Smooth muscle cell (in vitro differentiated cells): ENCODE measurements around the gene FCSK. TPM values are rescaled to one million over a fixed set of nuclear protein-coding genes. Genes with fewer than 3 reads are reported as not detected.

Experiments
- DNase-seq: peaks from one replicate; lab custom pipeline; 2025; ENCODE audit not compliant: unreplicated experiment; lab: John Stamatoyannopoulos, UW
- H2AFZ ChIP-seq: fragments of 200-600 bp; sonication (generic); 2 replicates; pipeline ENCODE4 v1.6.0; 2016; ENCODE audit warnings: antibody characterized with exemption, low read depth, mild to moderate bottlenecking
- H3F3A ChIP-seq: fragments of 200-600 bp; sonication (generic); 2 replicates; pipeline ENCODE4 v1.6.0; 2017; ENCODE audit warnings: antibody characterized with exemption, low read depth
- H3K27ac ChIP-seq: fragments of 200-600 bp; sonication (generic); 2 replicates; pipeline ENCODE4 v1.5.1; 2016; ENCODE audit warnings: low read depth, mild to moderate bottlenecking
- H3K27me3 ChIP-seq: fragments of 200-600 bp; sonication (generic); 2 replicates; pipeline ENCODE4 v1.6.1; 2016; ENCODE audit warnings: low read depth, mild to moderate bottlenecking
- H3K36me3 ChIP-seq: fragments of 200-600 bp; sonication (generic); 2 replicates; pipeline ENCODE4 v1.5.1; 2016; ENCODE audit warnings: low read depth
- H3K4me1 ChIP-seq: fragments of 200-600 bp; sonication (generic); 2 replicates; pipeline ENCODE4 v1.5.1; 2016; ENCODE audit warnings: low read depth
- H3K4me2 ChIP-seq: fragments of 200-600 bp; sonication (generic); 2 replicates; pipeline ENCODE4 v1.6.0; 2016; ENCODE audit warnings: mild to moderate bottlenecking
- H3K4me3 ChIP-seq: fragments of 200-600 bp; sonication (generic); 2 replicates; pipeline ENCODE4 v1.5.1; 2016; ENCODE audit warnings: mild to moderate bottlenecking
- H3K79me2 ChIP-seq: fragments of 200-600 bp; sonication (generic); 2 replicates; pipeline ENCODE4 v1.6.0; 2016; ENCODE audit warnings: low read depth, mild to moderate bottlenecking
- H3K9ac ChIP-seq: fragments of 200-600 bp; sonication (generic); 2 replicates; pipeline ENCODE4 v1.6.0; 2016; ENCODE audit warnings: low read depth
- H3K9me3 ChIP-seq: fragments of 200-600 bp; sonication (generic); replicated peaks from 2 replicates; pipeline ENCODE4 v1.5.1; 2016; ENCODE audit warnings: low read depth
- H4K20me1 ChIP-seq: fragments of 200-600 bp; sonication (generic); 2 replicates; pipeline ENCODE4 v1.6.0; 2016; ENCODE audit warnings: low read depth
- WGBS: methylation state at CpG from one replicate; pipeline ENCODE4 v1.1.7; 2016; ENCODE audit warnings: low lambda C conversion rate; 5-methylcytosine and 5-hydroxymethylcytosine counted together
- polyA plus RNA-seq: library from polyadenylated mRNA; unstranded; fragments of >200 nt; fragmentation: Nextera tagmentation; extraction: Ambion mirVana; gene quantifications from 2 replicates; pipeline ENCODE4 v1.2.1, GENCODE V29; 2016
- total RNA-seq: library from RNA; depleted of rRNA; stranded (reverse); fragments of >200 nt; gene quantifications from 2 replicates; pipeline ENCODE4 v1.2.3, GENCODE V29; 2014
- TF ChIP-seq, protein P1 (sequence below): fragments of 200-600 bp; sonication (generic); IDR thresholded peaks from 2 replicates; pipeline ENCODE4 v1.5.1; 2017; ENCODE audit warnings: borderline replicate concordance, mild to moderate bottlenecking, antibody characterized with exemption; ENCODE audit not compliant: insufficient read depth, poor library complexity, severe bottlenecking

Gene FCSK
- total and polyA plus RNA-seq, 2 experiments from 2014 or later, result 4.8 to 16.5 TPM

DNA sequence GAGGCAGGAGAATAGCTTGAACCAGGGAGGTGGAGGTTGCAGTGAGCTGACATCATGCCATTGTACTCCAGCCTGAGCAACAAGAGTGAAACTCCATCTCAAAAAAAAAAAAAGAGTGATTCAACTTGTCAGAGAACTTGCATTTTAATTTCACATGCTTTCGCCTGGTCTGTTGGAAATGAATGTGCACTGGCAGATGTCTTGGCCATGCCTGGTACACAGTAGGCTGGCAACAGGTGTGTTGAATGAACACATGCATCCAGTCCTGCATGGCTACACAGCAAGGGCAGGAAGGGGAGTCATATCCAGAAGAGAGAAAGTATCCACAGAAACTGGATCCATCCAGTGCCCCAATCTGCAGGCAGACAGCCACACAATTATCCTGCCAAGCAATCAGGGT lies 57.4 kb downstream of the FCSK start:
- H3K9me3 ChIP-seq, result no peaks in the 10 kb centered on the region
- H3K9ac ChIP-seq, result no peak overlapping the region
- H3K27ac ChIP-seq, result no peak overlapping the region
- WGBS, result 100% methylated on average over 1 of the region's 1 CpG
- no peak overlapping the region for H2AFZ ChIP-seq
- H3K36me3 ChIP-seq, result peaks cover 21% of the 10 kb centered on the region
- H3K4me2 ChIP-seq, result no peak overlapping the region
- no peaks in the 10 kb centered on the region for H4K20me1 ChIP-seq
- TF ChIP-seq, protein P1, sequence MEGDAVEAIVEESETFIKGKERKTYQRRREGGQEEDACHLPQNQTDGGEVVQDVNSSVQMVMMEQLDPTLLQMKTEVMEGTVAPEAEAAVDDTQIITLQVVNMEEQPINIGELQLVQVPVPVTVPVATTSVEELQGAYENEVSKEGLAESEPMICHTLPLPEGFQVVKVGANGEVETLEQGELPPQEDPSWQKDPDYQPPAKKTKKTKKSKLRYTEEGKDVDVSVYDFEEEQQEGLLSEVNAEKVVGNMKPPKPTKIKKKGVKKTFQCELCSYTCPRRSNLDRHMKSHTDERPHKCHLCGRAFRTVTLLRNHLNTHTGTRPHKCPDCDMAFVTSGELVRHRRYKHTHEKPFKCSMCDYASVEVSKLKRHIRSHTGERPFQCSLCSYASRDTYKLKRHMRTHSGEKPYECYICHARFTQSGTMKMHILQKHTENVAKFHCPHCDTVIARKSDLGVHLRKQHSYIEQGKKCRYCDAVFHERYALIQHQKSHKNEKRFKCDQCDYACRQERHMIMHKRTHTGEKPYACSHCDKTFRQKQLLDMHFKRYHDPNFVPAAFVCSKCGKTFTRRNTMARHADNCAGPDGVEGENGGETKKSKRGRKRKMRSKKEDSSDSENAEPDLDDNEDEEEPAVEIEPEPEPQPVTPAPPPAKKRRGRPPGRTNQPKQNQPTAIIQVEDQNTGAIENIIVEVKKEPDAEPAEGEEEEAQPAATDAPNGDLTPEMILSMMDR, result no peak
- H3K4me3 ChIP-seq, result no peak overlapping the region
- DNase-seq, result no peak
- no peaks in the 10 kb centered on the region for H3K4me1 ChIP-seq
- no peaks in the 10 kb centered on the region for H3F3A ChIP-seq
- H3K27me3 ChIP-seq, result no peaks in the 10 kb centered on the region
- no peaks in the 10 kb centered on the region for H3K79me2 ChIP-seq

DNA sequence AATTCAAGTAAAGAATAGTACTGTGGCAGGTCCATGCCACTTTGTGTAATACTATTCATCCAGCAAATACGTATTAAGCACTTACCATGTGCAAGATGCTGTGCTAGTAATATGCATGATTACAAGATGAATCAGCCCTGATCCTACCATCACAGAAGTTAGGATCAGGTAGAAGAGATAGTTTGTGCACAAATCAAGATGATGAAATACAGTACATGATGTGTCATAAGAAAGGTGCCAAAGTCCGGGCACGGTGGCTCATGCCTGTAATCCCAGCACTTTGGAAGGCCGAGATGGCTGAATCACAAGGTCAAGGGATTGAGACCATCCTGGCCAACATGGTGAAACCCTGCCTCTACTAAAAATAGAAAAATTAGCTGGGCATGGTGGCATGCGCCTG lies 58.1 kb downstream of the FCSK start:
- H3K27me3 ChIP-seq, result no peaks in the 10 kb centered on the region
- DNase-seq, result no peak
- no peaks in the 10 kb centered on the region for H3K9me3 ChIP-seq
- no peaks in the 10 kb centered on the region for H4K20me1 ChIP-seq
- H3K27ac ChIP-seq, result no peak overlapping the region
- H2AFZ ChIP-seq, result no peak overlapping the region
- H3K4me2 ChIP-seq, result no peak overlapping the region
- H3K36me3 ChIP-seq, result peaks cover 18% of the 10 kb centered on the region
- no peaks in the 10 kb centered on the region for H3F3A ChIP-seq
- H3K4me1 ChIP-seq, result no peaks in the 10 kb centered on the region
- H3K79me2 ChIP-seq, result no peaks in the 10 kb centered on the region
- TF ChIP-seq, protein P1, result no peak
- H3K9ac ChIP-seq, result no peak overlapping the region
- WGBS, result 93% methylated on average over 5 of the region's 5 CpGs
- H3K4me3 ChIP-seq, result no peak overlapping the region

DNA sequence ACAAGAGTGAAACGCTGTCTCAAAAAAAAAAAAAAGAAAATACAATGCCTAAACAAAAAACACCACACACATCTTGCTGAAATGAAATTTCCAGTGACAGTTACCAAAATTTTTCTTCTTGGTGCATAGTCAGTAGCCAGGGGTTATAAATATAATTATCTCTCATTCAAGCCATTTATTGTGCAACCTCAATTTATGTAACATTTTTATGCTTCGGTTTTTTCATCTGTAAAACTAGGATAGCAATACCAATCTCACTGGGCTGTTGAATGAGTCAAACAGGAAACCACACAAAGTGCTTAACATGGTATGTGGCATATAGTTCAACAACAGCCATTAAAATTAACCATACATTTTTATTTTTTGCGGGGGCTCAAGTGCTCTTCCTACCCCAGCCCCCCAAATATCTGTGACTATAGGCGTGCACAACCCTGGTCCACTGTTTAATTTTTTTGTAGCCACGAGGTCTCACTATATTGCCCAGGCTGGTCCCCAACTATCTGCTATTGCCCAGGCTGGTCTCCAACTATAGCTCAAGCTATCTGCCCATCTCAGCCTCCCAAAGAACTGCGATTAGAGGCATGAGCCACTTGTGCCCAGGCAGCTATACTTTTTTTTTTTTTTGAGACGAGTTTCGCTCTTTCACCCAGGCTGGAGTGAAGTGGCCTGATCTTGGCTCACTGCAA lies 66.4 kb downstream of the FCSK start:
- Histone ChIP-seq H3K9me3 (no peaks in the 10 kb centered on the region), H3K79me2 (peaks cover 38% of the 10 kb centered on the region), H3K4me1 (peaks cover 13% of the 10 kb centered on the region), H2AFZ (no peak overlapping the region), H4K20me1 (peaks cover 11% of the 10 kb centered on the region), H3K27me3 (no peaks in the 10 kb centered on the region), H3F3A (no peaks in the 10 kb centered on the region), H3K36me3 (no peaks in the 10 kb centered on the region), H3K9ac (no peak overlapping the region), H3K4me3 (no peak overlapping the region), H3K4me2 (peak overlapping the region; percentile 25), H3K27ac (peak overlapping the region; percentile 51)
- TF ChIP-seq, protein P1, result no peak
- 85% methylated on average over 8 of the region's 8 CpGs for WGBS
- DNase-seq, result no peak
